GM12878 (cell line): ENCODE results near the gene YEATS4. TPM values are rescaled to one million over a fixed set of nuclear protein-coding genes. Genes with fewer than 3 reads are reported as not detected.

Source experiments
- ATAC-seq: fragments of 200-7000 bp; cut with Tn5 transposase; 3 replicates; pipeline ENCODE4 v1.9.1; 2020; ENCODE audit warnings: mild to moderate bottlenecking, moderate library complexity
- BruUV-seq: library from RNA; stranded (reverse); fragments of 400-500 nt; replicated peaks from 2 replicates; lab custom pipeline; 2021; lab: Mats Ljungman, UMichigan
- CTCF ChIA-PET: fragments of 300-600 bp; sonication (Branson Sonifier 250); formaldehyde crosslinking; extraction: SDS; loops from one replicate; lab custom pipeline; 2021; ENCODE audit warnings: inconsistent platforms; lab: Yijun Ruan, JAX
- POLR2A ChIA-PET: fragments of 350-600 bp; formaldehyde crosslinking; extraction: SDS; loops from one replicate; lab custom pipeline; 2021; ENCODE audit warnings: inconsistent platforms; lab: Charles Lee
- RAD21 ChIA-PET: fragments of 300-600 bp; sonication (Branson Sonifier 250); formaldehyde crosslinking; loops from one replicate; lab custom pipeline; 2023; ENCODE audit warnings: antibody characterized with exemption; ENCODE audit not compliant: unreplicated experiment; lab: Charles Lee
- SMC1A ChIA-PET: fragments of 300-600 bp; sonication (Branson Sonifier 250); formaldehyde crosslinking; loops from one replicate; lab custom pipeline; 2023; ENCODE audit not compliant: unreplicated experiment, uncharacterized antibody; lab: Charles Lee
- DNase-seq: peaks from one replicate; pipeline ENCODE4 v3.0.0-alpha.2; 2011; ENCODE audit warnings: low read depth, low spot score
- FAIRE-seq: peaks from 3 replicates; lab custom pipeline; 2011; peaks lifted over from hg19 to GRCh38; lab: Jason Lieb, UNC
- H2AFZ ChIP-seq: 2 replicates; pipeline ENCODE4 v1.6.0; 2011; ENCODE audit warnings: low read depth, low read length, control low read depth; ENCODE audit not compliant: control insufficient read depth
- H3K27ac ChIP-seq: 2 replicates; pipeline ENCODE4 v1.5.1; 2011; ENCODE audit warnings: control low read depth; ENCODE audit not compliant: control insufficient read depth, insufficient read depth
- H3K27me3 ChIP-seq, 2 experiments: replicated peaks in 1 of 2; 2 replicates each; pipeline versions ENCODE4 v1.6.0 to v1.6.1; 2011; ENCODE audit warnings: low read length in 1 of 2; ENCODE audit not compliant: control insufficient read depth in 2 of 2, insufficient read depth in 2 of 2
- H3K36me3 ChIP-seq, 2 experiments: 2 replicates each; pipeline ENCODE4 v1.5.1; 2011; ENCODE audit warnings: low read length in 1 of 2; ENCODE audit not compliant: control insufficient read depth in 2 of 2, insufficient read depth in 2 of 2
- H3K4me1 ChIP-seq: 2 replicates; pipeline ENCODE4 v1.6.1; 2011; ENCODE audit warnings: mild to moderate bottlenecking, low read length, moderate library complexity, mixed read lengths; ENCODE audit not compliant: control insufficient read depth, insufficient read depth
- H3K4me2 ChIP-seq: 2 replicates; pipeline ENCODE4 v1.6.0; 2011; ENCODE audit warnings: control low read depth; ENCODE audit not compliant: control insufficient read depth, insufficient read depth
- H3K4me3 ChIP-seq: fragments of 200-600 bp; sonication (generic); 2 replicates; pipeline ENCODE4 v1.5.1; 2016
- H3K79me2 ChIP-seq: 2 replicates; pipeline ENCODE4 v1.6.0; 2011; ENCODE audit warnings: low read length; ENCODE audit not compliant: control insufficient read depth, insufficient read depth
- H3K9ac ChIP-seq: 2 replicates; pipeline ENCODE4 v1.8.0; 2011; ENCODE audit warnings: low read length, control low read depth, mixed read lengths; ENCODE audit not compliant: control insufficient read depth, insufficient read depth
- H3K9me3 ChIP-seq: replicated peaks from 3 replicates; pipeline ENCODE4 v1.5.1; 2011; ENCODE audit warnings: mild to moderate bottlenecking, low read length; ENCODE audit not compliant: control insufficient read depth, insufficient read depth
- H4K20me1 ChIP-seq: 2 replicates; pipeline ENCODE4 v1.6.0; 2011; ENCODE audit not compliant: control insufficient read depth, insufficient read depth
- BMI1 ChIP-seq: fragments of 450-650 bp; IDR thresholded peaks from 2 replicates; pipeline ENCODE4 v1.6.1; 2016; ENCODE audit warnings: mild to moderate bottlenecking, moderate library complexity, borderline replicate concordance
- CEBPB ChIP-seq, 2 experiments: fragments of 150-350 bp in 1 of 2; IDR thresholded peaks; 2 replicates each; pipeline ENCODE4 v1.6.1; 2012 to 2014; ENCODE audit warnings: low read depth in 2 of 2, low read length in 2 of 2, borderline replicate concordance in 1 of 2, inconsistent platforms in 1 of 2
- HCFC1 ChIP-seq: fragments of 150-350 bp; IDR thresholded peaks from 2 replicates; pipeline ENCODE4 v1.6.1; 2014; ENCODE audit warnings: low read length
- NBN ChIP-seq: fragments of 450-650 bp; IDR thresholded peaks from 2 replicates; pipeline ENCODE4 v1.6.1; 2016
- PAX8 ChIP-seq: fragments of 450-650 bp; IDR thresholded peaks from 2 replicates; pipeline ENCODE4 v1.6.1; 2017; ENCODE audit warnings: mild to moderate bottlenecking, moderate library complexity
- RFX5 ChIP-seq: IDR thresholded peaks from 2 replicates; pipeline ENCODE4 v1.6.1; 2011; ENCODE audit warnings: low read depth, low read length, improper control_type of control experiment
- TAF1 ChIP-seq: IDR thresholded peaks from 2 replicates; pipeline ENCODE4 v1.6.1; 2011; ENCODE audit warnings: mild to moderate bottlenecking, low read depth, low read length, borderline replicate concordance
- ZBED1 ChIP-seq: IDR thresholded peaks from 2 replicates; pipeline ENCODE4 v1.6.1; 2016; ENCODE audit warnings: borderline replicate concordance
- WGBS: methylation state at CpG from one replicate; pipeline ENCODE4 v1.1.6; 2016; ENCODE audit warnings: low lambda C conversion rate; ENCODE audit not compliant: insufficient replicate concordance, insufficient coverage; ENCODE audit errors: missing lambda C conversion rate; 5-methylcytosine and 5-hydroxymethylcytosine counted together
- in situ Hi-C: fragments of 300-500 bp; cut with MboI; formaldehyde crosslinking; loops from 9 replicates; pipeline ENCODE4 v1.14.3; 2018; ENCODE audit warnings: mixed read lengths
- intact Hi-C: fragments of 100-400 bp; cut with micrococcal nuclease; formaldehyde crosslinking; loops from one replicate; pipeline ENCODE4 v1.14.2; 2022; ENCODE audit not compliant: unreplicated experiment
- polyA plus RNA-seq, 11 experiments: library from polyadenylated mRNA; depleted of rRNA in 4 of 11; unstranded in 6 of 11; stranded (reverse) in 5 of 11; fragments of >200 nt; fragmentation: Nextera tagmentation in 4 of 11; fragmentation: Illumina TruSeq in 1 of 11; extraction: Ambion mirVana in 4 of 11; extraction: Trizol in 1 of 11; gene quantifications; 1 replicate in 1 of 11; 2 replicates in 10 of 11; pipeline versions ENCODE4 v1.2.1 to v1.2.3, GENCODE V29; 2011 to 2016; ENCODE audit warnings: inconsistent platforms in 2 of 11, missing spikeins in 2 of 11, low read depth in 1 of 11
- total RNA-seq, 4 experiments: library from RNA; depleted of rRNA in 3 of 4; stranded (reverse); fragments of >200 nt in 3 of 4; fragmentation: Illumina TruSeq in 1 of 4; extraction: Trizol in 1 of 4; gene quantifications; 2 replicates each; pipeline versions ENCODE4 v1.2.1 to v1.2.3, GENCODE V29; 2013 to 2021
- TF ChIP-seq, protein P1 (sequence below): fragments of 450-650 bp; IDR thresholded peaks from 2 replicates; pipeline ENCODE4 v1.6.1; 2017; ENCODE audit warnings: mild to moderate bottlenecking, moderate library complexity
- TF ChIP-seq, protein P2 (sequence below): fragments of 450-650 bp; IDR thresholded peaks from 2 replicates; pipeline ENCODE4 v1.6.1; 2016; ENCODE audit warnings: mild to moderate bottlenecking, moderate library complexity, borderline replicate concordance
- TF ChIP-seq, protein P3 (sequence below): fragments of 450-650 bp; IDR thresholded peaks from 2 replicates; pipeline ENCODE4 v1.6.1; 2018; ENCODE audit warnings: mild to moderate bottlenecking, low read depth, moderate library complexity; ENCODE audit not compliant: partially characterized antibody

Gene YEATS4
- total and polyA plus RNA-seq, 10 of the 15 experiments (the other 5 are each of a cell fraction or from before 2014, with no cell fraction given) = 23.8 to 45.4 (median 36.8) TPM

GRCh38 chr12:69425417-69425816 lies 65.9 kb downstream of the YEATS4 start:
- no peak overlapping the region for H2AFZ ChIP-seq
- ChIA-PET POLR2A (no interaction called here), CTCF (no interaction called here), SMC1A (no interaction called here), RAD21 (no interaction called here)
- DNase-seq = no peak
- ATAC-seq = no peak
- H3K27me3 ChIP-seq = no peaks in the 10 kb centered on the region
- no peak for FAIRE-seq
- no peaks in the 10 kb centered on the region for H3K79me2 ChIP-seq
- no peaks in the 10 kb centered on the region for H4K20me1 ChIP-seq
- H3K36me3 ChIP-seq = no peaks in the 10 kb centered on the region
- intact Hi-C loops (no loop called here), in situ Hi-C loops (no loop called here)
- 87% methylated on average over 3 of the region's 3 CpGs for WGBS
- no peak overlapping the region for H3K9ac ChIP-seq
- no peaks in the 10 kb centered on the region for H3K4me1 ChIP-seq
- no peaks in the 10 kb centered on the region for H3K9me3 ChIP-seq
- H3K27ac ChIP-seq = no peak overlapping the region
- H3K4me2 ChIP-seq = no peak overlapping the region
- TF ChIP-seq, protein P1, sequence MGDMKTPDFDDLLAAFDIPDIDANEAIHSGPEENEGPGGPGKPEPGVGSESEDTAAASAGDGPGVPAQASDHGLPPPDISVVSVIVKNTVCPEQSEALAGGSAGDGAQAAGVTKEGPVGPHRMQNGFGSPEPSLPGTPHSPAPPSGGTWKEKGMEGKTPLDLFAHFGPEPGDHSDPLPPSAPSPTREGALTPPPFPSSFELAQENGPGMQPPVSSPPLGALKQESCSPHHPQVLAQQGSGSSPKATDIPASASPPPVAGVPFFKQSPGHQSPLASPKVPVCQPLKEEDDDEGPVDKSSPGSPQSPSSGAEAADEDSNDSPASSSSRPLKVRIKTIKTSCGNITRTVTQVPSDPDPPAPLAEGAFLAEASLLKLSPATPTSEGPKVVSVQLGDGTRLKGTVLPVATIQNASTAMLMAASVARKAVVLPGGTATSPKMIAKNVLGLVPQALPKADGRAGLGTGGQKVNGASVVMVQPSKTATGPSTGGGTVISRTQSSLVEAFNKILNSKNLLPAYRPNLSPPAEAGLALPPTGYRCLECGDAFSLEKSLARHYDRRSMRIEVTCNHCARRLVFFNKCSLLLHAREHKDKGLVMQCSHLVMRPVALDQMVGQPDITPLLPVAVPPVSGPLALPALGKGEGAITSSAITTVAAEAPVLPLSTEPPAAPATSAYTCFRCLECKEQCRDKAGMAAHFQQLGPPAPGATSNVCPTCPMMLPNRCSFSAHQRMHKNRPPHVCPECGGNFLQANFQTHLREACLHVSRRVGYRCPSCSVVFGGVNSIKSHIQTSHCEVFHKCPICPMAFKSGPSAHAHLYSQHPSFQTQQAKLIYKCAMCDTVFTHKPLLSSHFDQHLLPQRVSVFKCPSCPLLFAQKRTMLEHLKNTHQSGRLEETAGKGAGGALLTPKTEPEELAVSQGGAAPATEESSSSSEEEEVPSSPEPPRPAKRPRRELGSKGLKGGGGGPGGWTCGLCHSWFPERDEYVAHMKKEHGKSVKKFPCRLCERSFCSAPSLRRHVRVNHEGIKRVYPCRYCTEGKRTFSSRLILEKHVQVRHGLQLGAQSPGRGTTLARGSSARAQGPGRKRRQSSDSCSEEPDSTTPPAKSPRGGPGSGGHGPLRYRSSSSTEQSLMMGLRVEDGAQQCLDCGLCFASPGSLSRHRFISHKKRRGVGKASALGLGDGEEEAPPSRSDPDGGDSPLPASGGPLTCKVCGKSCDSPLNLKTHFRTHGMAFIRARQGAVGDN = no peak
- no peak for TF ChIP-seq HCFC1
- TF ChIP-seq BMI1 = no peak
- no peak for TF ChIP-seq CEBPB (IDR thresholded peaks at IDR 0.05; ENCODE audit: borderline replicate concordance in 1 of 2, low read depth in 2 of 2, low read length in 2 of 2)
- TF ChIP-seq RFX5 = no peak
- TF ChIP-seq, protein P2, sequence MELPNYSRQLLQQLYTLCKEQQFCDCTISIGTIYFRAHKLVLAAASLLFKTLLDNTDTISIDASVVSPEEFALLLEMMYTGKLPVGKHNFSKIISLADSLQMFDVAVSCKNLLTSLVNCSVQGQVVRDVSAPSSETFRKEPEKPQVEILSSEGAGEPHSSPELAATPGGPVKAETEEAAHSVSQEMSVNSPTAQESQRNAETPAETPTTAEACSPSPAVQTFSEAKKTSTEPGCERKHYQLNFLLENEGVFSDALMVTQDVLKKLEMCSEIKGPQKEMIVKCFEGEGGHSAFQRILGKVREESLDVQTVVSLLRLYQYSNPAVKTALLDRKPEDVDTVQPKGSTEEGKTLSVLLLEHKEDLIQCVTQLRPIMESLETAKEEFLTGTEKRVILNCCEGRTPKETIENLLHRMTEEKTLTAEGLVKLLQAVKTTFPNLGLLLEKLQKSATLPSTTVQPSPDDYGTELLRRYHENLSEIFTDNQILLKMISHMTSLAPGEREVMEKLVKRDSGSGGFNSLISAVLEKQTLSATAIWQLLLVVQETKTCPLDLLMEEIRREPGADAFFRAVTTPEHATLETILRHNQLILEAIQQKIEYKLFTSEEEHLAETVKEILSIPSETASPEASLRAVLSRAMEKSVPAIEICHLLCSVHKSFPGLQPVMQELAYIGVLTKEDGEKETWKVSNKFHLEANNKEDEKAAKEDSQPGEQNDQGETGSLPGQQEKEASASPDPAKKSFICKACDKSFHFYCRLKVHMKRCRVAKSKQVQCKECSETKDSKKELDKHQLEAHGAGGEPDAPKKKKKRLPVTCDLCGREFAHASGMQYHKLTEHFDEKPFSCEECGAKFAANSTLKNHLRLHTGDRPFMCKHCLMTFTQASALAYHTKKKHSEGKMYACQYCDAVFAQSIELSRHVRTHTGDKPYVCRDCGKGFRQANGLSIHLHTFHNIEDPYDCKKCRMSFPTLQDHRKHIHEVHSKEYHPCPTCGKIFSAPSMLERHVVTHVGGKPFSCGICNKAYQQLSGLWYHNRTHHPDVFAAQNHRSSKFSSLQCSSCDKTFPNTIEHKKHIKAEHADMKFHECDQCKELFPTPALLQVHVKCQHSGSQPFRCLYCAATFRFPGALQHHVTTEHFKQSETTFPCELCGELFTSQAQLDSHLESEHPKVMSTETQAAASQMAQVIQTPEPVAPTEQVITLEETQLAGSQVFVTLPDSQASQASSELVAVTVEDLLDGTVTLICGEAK = no peak
- TF ChIP-seq, protein P3, sequence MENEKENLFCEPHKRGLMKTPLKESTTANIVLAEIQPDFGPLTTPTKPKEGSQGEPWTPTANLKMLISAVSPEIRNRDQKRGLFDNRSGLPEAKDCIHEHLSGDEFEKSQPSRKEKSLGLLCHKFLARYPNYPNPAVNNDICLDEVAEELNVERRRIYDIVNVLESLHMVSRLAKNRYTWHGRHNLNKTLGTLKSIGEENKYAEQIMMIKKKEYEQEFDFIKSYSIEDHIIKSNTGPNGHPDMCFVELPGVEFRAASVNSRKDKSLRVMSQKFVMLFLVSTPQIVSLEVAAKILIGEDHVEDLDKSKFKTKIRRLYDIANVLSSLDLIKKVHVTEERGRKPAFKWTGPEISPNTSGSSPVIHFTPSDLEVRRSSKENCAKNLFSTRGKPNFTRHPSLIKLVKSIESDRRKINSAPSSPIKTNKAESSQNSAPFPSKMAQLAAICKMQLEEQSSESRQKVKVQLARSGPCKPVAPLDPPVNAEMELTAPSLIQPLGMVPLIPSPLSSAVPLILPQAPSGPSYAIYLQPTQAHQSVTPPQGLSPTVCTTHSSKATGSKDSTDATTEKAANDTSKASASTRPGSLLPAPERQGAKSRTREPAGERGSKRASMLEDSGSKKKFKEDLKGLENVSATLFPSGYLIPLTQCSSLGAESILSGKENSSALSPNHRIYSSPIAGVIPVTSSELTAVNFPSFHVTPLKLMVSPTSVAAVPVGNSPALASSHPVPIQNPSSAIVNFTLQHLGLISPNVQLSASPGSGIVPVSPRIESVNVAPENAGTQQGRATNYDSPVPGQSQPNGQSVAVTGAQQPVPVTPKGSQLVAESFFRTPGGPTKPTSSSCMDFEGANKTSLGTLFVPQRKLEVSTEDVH = no peak
- TF ChIP-seq PAX8 = no peak
- no peak for TF ChIP-seq TAF1
- no peak for TF ChIP-seq NBN
- no peak for TF ChIP-seq ZBED1
- BruUV-seq = no TSS peak
- no peak overlapping the region for H3K4me3 ChIP-seq
